Esophagus muscularis mucosa (tissue), 4 donors: ENCODE results near the gene ROBO1. TPM values are rescaled to one million over a fixed set of nuclear protein-coding genes. Genes with fewer than 3 reads are reported as not detected.

Experiments used
- DNase-seq: peaks from one replicate; pipeline ENCODE4 v3.0.0-alpha.2; 2017; ENCODE audit errors: extremely low spot score
- H3K27ac ChIP-seq, 4 donors: fragments of 200-600 bp; sonication (generic); replicated peaks in 1 of 4; 1 replicate in 3 of 4; 2 replicates in 1 of 4; pipeline ENCODE4 v1.5.1; 2016 to 2019; ENCODE audit warnings: mild to moderate bottlenecking in 1 of 4
- H3K27me3 ChIP-seq, 4 donors: fragments of 200-600 bp; sonication (generic); one replicate each; pipeline versions ENCODE4 v1.5.1 to v1.6.0; 2016 to 2019
- H3K36me3 ChIP-seq, 4 donors: fragments of 200-600 bp; sonication (generic); one replicate each; pipeline ENCODE4 v1.5.1; 2016 to 2019
- H3K4me1 ChIP-seq, 4 donors: fragments of 200-600 bp; sonication (generic); one replicate each; pipeline ENCODE4 v1.5.1; 2016 to 2019
- H3K4me3 ChIP-seq, 4 donors: fragments of 200-600 bp; sonication (generic); 1 replicate in 2 of 4; 2 replicates in 2 of 4; pipeline ENCODE4 v1.5.1; 2016 to 2019; ENCODE audit warnings: mild to moderate bottlenecking in 4 of 4, moderate library complexity in 1 of 4
- H3K9me3 ChIP-seq, 4 donors: fragments of 200-600 bp; sonication (generic); 1 replicate in 3 of 4; 2 replicates in 1 of 4; pipeline ENCODE4 v1.5.1; 2016 to 2019
- CTCF ChIP-seq, 3 experiments: fragments of 200-600 bp in 2 of 3; fragments of 450-650 bp in 1 of 3; sonication (generic) in 2 of 3; IDR thresholded peaks; one replicate each; pipeline ENCODE4 v1.5.1; 2017 to 2019; ENCODE audit warnings: antibody characterized with exemption in 3 of 3, mild to moderate bottlenecking in 2 of 3, moderate library complexity in 1 of 3
- EP300 ChIP-seq: sonication (generic); formaldehyde crosslinking; IDR thresholded peaks from one replicate; pipeline ENCODE4 v1.6.1; 2017; ENCODE audit warnings: antibody characterized with exemption
- POLR2A ChIP-seq: fragments of 450-650 bp; IDR thresholded peaks from one replicate; pipeline ENCODE4 v1.6.1; 2017; ENCODE audit warnings: antibody characterized with exemption, moderate library complexity, mild to moderate bottlenecking, low read depth
- POLR2AphosphoS5 ChIP-seq, 2 donors: sonication (generic); formaldehyde crosslinking; IDR thresholded peaks; one replicate each; pipeline ENCODE4 v1.6.1; 2017; ENCODE audit warnings: antibody characterized with exemption in 2 of 2
- WGBS: methylation state at CpG from one replicate; pipeline ENCODE4 v1.1.5; 2018; 5-methylcytosine and 5-hydroxymethylcytosine counted together
- intact Hi-C: fragments of 100-400 bp; cut with DNase I; formaldehyde crosslinking; loops from one replicate; pipeline ENCODE4 v1.15.1; 2023
- total RNA-seq, 4 donors: library from RNA; depleted of rRNA; stranded (reverse); fragments of >200 nt; gene quantifications; one replicate each; pipeline versions ENCODE4 v1.1.0 to v1.2.1, GENCODE V29; 2016

ROBO1 gene
- total RNA-seq, 4 donors from 2014 or later: 9.6 to 14.2 (median 12.6) TPM

GRCh38 chr3:78878789-78879188 lies 889.0 kb downstream of the ROBO1 start:
- 65% methylated on average over 1 of the region's 1 CpG for WGBS
- no peak overlapping the region for H3K27ac ChIP-seq
- intact Hi-C loops: no loop called here
- H3K27me3 ChIP-seq: no peaks in the 10 kb centered on the region
- no peak for DNase-seq
- H3K36me3 ChIP-seq: no peaks in the 10 kb centered on the region
- H3K4me1 ChIP-seq: peaks cover 0 to 15% (median 5%) of the 10 kb centered on the region in 4 donors
- H3K9me3 ChIP-seq: no peaks in the 10 kb centered on the region
- no peak overlapping the region for H3K4me3 ChIP-seq
- no peak for TF ChIP-seq CTCF (IDR thresholded peaks at IDR 0.05)
- TF ChIP-seq POLR2A: no peak
- TF ChIP-seq EP300: no peak
- no peak for TF ChIP-seq POLR2AphosphoS5 (IDR thresholded peaks at IDR 0.05)

- Histone ChIP-seq H3K27me3 (no peaks in the 10 kb centered on the region), H3K9me3 (no peaks in the 10 kb centered on the region), H3K4me1 (peaks cover 0 to 15% (median 5%) of the 10 kb centered on the region in 4 donors), H3K27ac (no peak overlapping the region), H3K36me3 (no peaks in the 10 kb centered on the region), H3K4me3 (no peak overlapping the region)
- TF ChIP-seq EP300 (no peak), POLR2A (no peak), CTCF (IDR thresholded peaks at IDR 0.05) (no peak), POLR2AphosphoS5 (IDR thresholded peaks at IDR 0.05) (no peak)
- intact Hi-C loops: no loop called here
- 96% methylated on average over 4 of the region's 4 CpGs for WGBS
- DNase-seq: no peak
These were observed 889.8 kb downstream of the ROBO1 start for GRCh38 chr3:78878011-78878410.

- Histone ChIP-seq H3K9me3 (no peaks in the 10 kb centered on the region), H3K4me1 (peaks cover 0 to 14% (median 2%) of the 10 kb centered on the region in 4 donors), H3K27me3 (no peaks in the 10 kb centered on the region), H3K4me3 (no peak overlapping the region), H3K36me3 (no peaks in the 10 kb centered on the region), H3K27ac (no peak overlapping the region)
- no peak for TF ChIP-seq CTCF (IDR thresholded peaks at IDR 0.05)
- no peak for TF ChIP-seq POLR2AphosphoS5 (IDR thresholded peaks at IDR 0.05)
- TF ChIP-seq EP300: no peak
- intact Hi-C loops: no loop called here
- DNase-seq: no peak
These were observed 891.9 kb downstream of the ROBO1 start for GRCh38 chr3:78875851-78876250.

GRCh38 chr3:78875436-78875835 lies 892.4 kb downstream of the ROBO1 start:
- TF ChIP-seq POLR2AphosphoS5 (IDR thresholded peaks at IDR 0.05): no peak
- TF ChIP-seq POLR2A: no peak
- TF ChIP-seq CTCF (IDR thresholded peaks at IDR 0.05): no peak
- no peak for TF ChIP-seq EP300
- no peak overlapping the region for H3K27ac ChIP-seq

GRCh38 chr3:78873641-78874040 lies 894.2 kb downstream of the ROBO1 start:
- Histone ChIP-seq H3K4me3 (no peak overlapping the region), H3K4me1 (peaks cover 0 to 7% (median 0%) of the 10 kb centered on the region in 4 donors), H3K36me3 (no peaks in the 10 kb centered on the region), H3K27me3 (no peaks in the 10 kb centered on the region), H3K9me3 (no peaks in the 10 kb centered on the region), H3K27ac (no peak overlapping the region)
- TF ChIP-seq CTCF (IDR thresholded peaks at IDR 0.05): no peak
- no peak for TF ChIP-seq POLR2A
- no peak for TF ChIP-seq POLR2AphosphoS5 (IDR thresholded peaks at IDR 0.05)
- TF ChIP-seq EP300: no peak
- intact Hi-C loops: no loop called here
- WGBS: 71% methylated on average over 2 of the region's 2 CpGs
- no peak for DNase-seq

More at GRCh38 chr3:78875436-78875835, 892.4 kb downstream of the ROBO1 start:
- intact Hi-C loops: no loop called here
- DNase-seq: no peak
- H3K4me1 ChIP-seq: peaks cover 0 to 10% (median 0%) of the 10 kb centered on the region in 4 donors
- H3K4me3 ChIP-seq: no peak overlapping the region
- no peaks in the 10 kb centered on the region for H3K27me3 ChIP-seq
- no peaks in the 10 kb centered on the region for H3K36me3 ChIP-seq
- 48% methylated on average over 4 of the region's 4 CpGs for WGBS
- no peaks in the 10 kb centered on the region for H3K9me3 ChIP-seq
